ENCODE results near the gene ERAL1. TPM values are rescaled to one million over a fixed set of nuclear protein-coding genes. Genes with fewer than 3 reads are reported as not detected.

The ERAL1 gene
- total RNA-seq, 2 experiments from 2014 or later: 30.8 to 58.0 TPM

DNA sequence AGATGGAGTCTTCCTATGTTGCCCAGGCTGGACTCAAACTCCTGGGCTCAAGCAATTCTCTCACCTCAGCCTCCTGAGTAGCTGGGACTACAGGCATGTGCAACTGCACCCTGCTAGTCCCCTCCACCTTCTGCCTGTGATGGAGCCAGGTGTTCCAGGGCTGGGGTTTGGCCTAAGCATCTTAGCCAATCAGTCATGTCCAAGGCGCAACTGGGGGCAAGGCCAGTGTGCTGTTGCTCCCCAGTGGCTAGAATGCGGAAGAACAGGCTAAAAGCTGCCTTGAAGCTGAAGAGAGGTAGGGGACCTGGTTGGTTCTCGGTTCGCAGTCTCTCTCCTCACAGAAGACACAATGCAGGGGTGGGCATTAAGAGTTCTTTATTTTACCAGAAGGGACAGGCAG is 24.2 kb downstream of the ERAL1 start:
- H4K20me1 ChIP-seq (ENCODE audit: insufficient read depth, low read length): no peaks in the 10 kb centered on the region
- H3K4me3 ChIP-seq (ENCODE audit: low read depth, low read length, poor library complexity, severe bottlenecking): no peak overlapping the region
- no peak overlapping the region for H3K27ac ChIP-seq (ENCODE audit: low read depth, low read length, poor library complexity, severe bottlenecking)
- peak; percentile 68 for DNase-seq (ENCODE audit: low spot score)
- H3K9me2 ChIP-seq (ENCODE audit: insufficient read depth, low read length): no peaks in the 10 kb centered on the region
- H3K79me2 ChIP-seq (ENCODE audit: insufficient read depth, low read depth, low read length): no peaks in the 10 kb centered on the region
- CTCF ChIA-PET (ENCODE audit: unreplicated experiment): interaction anchor here (0.7 kb wide), 1 partner anchor 132 kb away, joined by 3 read pairs; no protein-coding TSS in a partner anchor
- H3K4me2 ChIP-seq (ENCODE audit: low read length): no peak overlapping the region
- BruUV-seq (replicated peaks): no TSS peak
- POLR2A ChIA-PET: interaction anchor here (1.0 kb wide), 1 partner anchor 115 kb away, joined by 3 read pairs; no protein-coding TSS in a partner anchor
- intact Hi-C loops (cut with micrococcal nuclease; ENCODE audit: unreplicated experiment): loop anchor here (1.0 kb wide), 1 partner anchor 116 kb away; no protein-coding TSS in a partner anchor
- no peaks in the 10 kb centered on the region for H3K9me3 ChIP-seq (ENCODE audit: low read length)
- H3K4me1 ChIP-seq (ENCODE audit: insufficient read depth, low read length, poor library complexity, severe bottlenecking): no peaks in the 10 kb centered on the region
- H2AFZ ChIP-seq (ENCODE audit: low read length): no peak overlapping the region
- TF ChIP-seq, protein P1, sequence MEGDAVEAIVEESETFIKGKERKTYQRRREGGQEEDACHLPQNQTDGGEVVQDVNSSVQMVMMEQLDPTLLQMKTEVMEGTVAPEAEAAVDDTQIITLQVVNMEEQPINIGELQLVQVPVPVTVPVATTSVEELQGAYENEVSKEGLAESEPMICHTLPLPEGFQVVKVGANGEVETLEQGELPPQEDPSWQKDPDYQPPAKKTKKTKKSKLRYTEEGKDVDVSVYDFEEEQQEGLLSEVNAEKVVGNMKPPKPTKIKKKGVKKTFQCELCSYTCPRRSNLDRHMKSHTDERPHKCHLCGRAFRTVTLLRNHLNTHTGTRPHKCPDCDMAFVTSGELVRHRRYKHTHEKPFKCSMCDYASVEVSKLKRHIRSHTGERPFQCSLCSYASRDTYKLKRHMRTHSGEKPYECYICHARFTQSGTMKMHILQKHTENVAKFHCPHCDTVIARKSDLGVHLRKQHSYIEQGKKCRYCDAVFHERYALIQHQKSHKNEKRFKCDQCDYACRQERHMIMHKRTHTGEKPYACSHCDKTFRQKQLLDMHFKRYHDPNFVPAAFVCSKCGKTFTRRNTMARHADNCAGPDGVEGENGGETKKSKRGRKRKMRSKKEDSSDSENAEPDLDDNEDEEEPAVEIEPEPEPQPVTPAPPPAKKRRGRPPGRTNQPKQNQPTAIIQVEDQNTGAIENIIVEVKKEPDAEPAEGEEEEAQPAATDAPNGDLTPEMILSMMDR (conservative IDR thresholded peaks at IDR 0.05; ENCODE audit: low read length): peak; percentile 66
- TF ChIP-seq EZH2phosphoT487 (IDR thresholded peaks at IDR 0.05; ENCODE audit: borderline replicate concordance, low read depth, low read length): no peak
- H3K36me3 ChIP-seq (ENCODE audit: insufficient read depth, low read length): peaks cover 47% of the 10 kb centered on the region

DNA sequence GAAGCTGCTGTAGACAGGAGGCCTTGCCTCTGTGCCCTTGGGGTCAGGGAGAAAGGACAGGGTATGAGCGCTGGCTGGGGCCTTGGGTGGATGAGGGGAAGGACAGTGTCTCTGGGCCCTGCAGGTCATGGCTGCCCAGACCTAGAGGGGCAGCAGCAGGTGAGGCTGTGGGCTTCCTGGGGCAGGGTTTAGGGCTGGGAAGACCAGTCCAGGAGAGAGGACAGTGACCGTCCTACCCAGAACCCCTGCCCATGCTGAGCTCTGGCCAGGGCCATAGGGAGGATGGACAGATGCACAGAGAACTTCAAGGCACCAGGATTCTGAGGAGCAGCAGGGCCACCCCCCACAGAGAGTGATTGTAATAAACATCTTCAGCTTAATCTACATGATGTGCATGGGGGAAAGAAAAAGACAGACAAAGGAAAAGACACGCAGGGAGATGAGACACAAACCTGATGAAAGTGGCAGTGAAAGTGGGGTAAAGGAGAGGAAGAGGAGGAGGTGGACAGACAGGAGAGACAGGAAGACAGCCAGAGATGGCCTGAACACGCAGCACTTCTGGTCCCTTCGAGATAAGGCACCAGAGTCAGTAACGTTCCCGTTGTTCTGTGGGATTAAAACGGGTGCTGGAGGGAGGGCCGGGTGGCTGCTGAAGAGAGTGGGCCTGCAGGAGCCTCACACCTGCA is 25.2 kb downstream of the ERAL1 start:
- H3K36me3 ChIP-seq (ENCODE audit: insufficient read depth, low read length): peaks cover 52% of the 10 kb centered on the region
- H3K4me2 ChIP-seq (ENCODE audit: low read length): no peak overlapping the region
- H3K27ac ChIP-seq (ENCODE audit: low read depth, low read length, poor library complexity, severe bottlenecking): no peak overlapping the region
- BruUV-seq (replicated peaks): no TSS peak
- no peaks in the 10 kb centered on the region for H3K9me2 ChIP-seq (ENCODE audit: insufficient read depth, low read length)
- no peak overlapping the region for H3K4me3 ChIP-seq (ENCODE audit: low read depth, low read length, poor library complexity, severe bottlenecking)
- H4K20me1 ChIP-seq (ENCODE audit: insufficient read depth, low read length): no peaks in the 10 kb centered on the region
- no peaks in the 10 kb centered on the region for H3K4me1 ChIP-seq (ENCODE audit: insufficient read depth, low read length, poor library complexity, severe bottlenecking)
- H3K9me3 ChIP-seq (ENCODE audit: low read length): no peaks in the 10 kb centered on the region
- POLR2A ChIA-PET: interaction anchor here (0.7 to 1.0 kb wide), 2 partner anchors 53 to 116 kb away, joined by 3 to 4 read pairs; no protein-coding TSS in a partner anchor
- CTCF ChIA-PET (ENCODE audit: unreplicated experiment): interaction anchor here (0.6 kb wide), 1 partner anchor 9 kb away, joined by 3 read pairs; no protein-coding TSS in a partner anchor
- TF ChIP-seq, protein P1 (conservative IDR thresholded peaks at IDR 0.05; ENCODE audit: low read length): no peak
- TF ChIP-seq EZH2phosphoT487 (IDR thresholded peaks at IDR 0.05; ENCODE audit: borderline replicate concordance, low read depth, low read length): no peak
- no peak for DNase-seq (ENCODE audit: low spot score)
- no peak overlapping the region for H2AFZ ChIP-seq (ENCODE audit: low read length)
- intact Hi-C loops (cut with micrococcal nuclease; ENCODE audit: unreplicated experiment): loop anchor here (1.0 kb wide), 1 partner anchor 117 kb away; no protein-coding TSS in a partner anchor
- no peaks in the 10 kb centered on the region for H3K79me2 ChIP-seq (ENCODE audit: insufficient read depth, low read depth, low read length)

DNA sequence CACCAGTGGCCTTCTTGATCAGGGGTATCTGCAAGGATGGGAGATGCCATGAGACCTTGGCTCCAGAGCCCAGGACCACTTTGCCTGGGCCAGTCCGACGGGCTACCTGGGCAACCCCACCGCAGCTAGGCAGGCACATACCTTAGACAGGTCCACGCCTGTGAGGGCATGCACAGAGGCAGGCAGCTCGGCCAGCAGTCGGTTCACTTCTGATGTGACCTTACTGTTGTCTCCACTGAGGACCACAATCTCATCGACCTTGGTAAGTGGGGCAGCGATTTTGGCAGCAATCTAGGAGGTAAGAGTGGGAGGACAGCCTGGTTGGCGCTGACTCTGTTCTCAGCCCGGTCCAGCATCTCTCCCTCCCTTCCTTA is 25.7 kb downstream of the ERAL1 start:
- no peaks in the 10 kb centered on the region for H3K9me2 ChIP-seq (ENCODE audit: insufficient read depth, low read length)
- H3K79me2 ChIP-seq (ENCODE audit: insufficient read depth, low read depth, low read length): no peaks in the 10 kb centered on the region
- no peaks in the 10 kb centered on the region for H3K9me3 ChIP-seq (ENCODE audit: low read length)
- ChIA-PET POLR2A (no interaction called here), CTCF (ENCODE audit: unreplicated experiment) (no interaction called here)
- no TSS peak for BruUV-seq (replicated peaks)
- DNase-seq (ENCODE audit: low spot score): no peak
- H3K36me3 ChIP-seq (ENCODE audit: insufficient read depth, low read length): peaks cover 53% of the 10 kb centered on the region
- no peak overlapping the region for H2AFZ ChIP-seq (ENCODE audit: low read length)
- no peaks in the 10 kb centered on the region for H4K20me1 ChIP-seq (ENCODE audit: insufficient read depth, low read length)
- no peak overlapping the region for H3K27ac ChIP-seq (ENCODE audit: low read depth, low read length, poor library complexity, severe bottlenecking)
- intact Hi-C loops (cut with micrococcal nuclease; ENCODE audit: unreplicated experiment): no loop called here
- no peaks in the 10 kb centered on the region for H3K4me1 ChIP-seq (ENCODE audit: insufficient read depth, low read length, poor library complexity, severe bottlenecking)
- no peak overlapping the region for H3K4me2 ChIP-seq (ENCODE audit: low read length)
- H3K4me3 ChIP-seq (ENCODE audit: low read depth, low read length, poor library complexity, severe bottlenecking): no peak overlapping the region
- TF ChIP-seq, protein P1 (conservative IDR thresholded peaks at IDR 0.05; ENCODE audit: low read length): no peak
- no peak for TF ChIP-seq EZH2phosphoT487 (IDR thresholded peaks at IDR 0.05; ENCODE audit: borderline replicate concordance, low read depth, low read length)

Measured in OCI-LY7 (cell line).